Esophagus muscularis mucosa (tissue), 4 donors: Measurements from ENCODE around the gene ETFA.

ENCODE experiments used
- CTCF ChIP-seq, 3 experiments: fragments of 200-600 bp in 2 of 3; fragments of 450-650 bp in 1 of 3; sonication (generic) in 2 of 3; IDR thresholded peaks; one replicate each; pipeline ENCODE4 v1.5.1; 2017 to 2019; ENCODE audit warnings: antibody characterized with exemption in 3 of 3, mild to moderate bottlenecking in 2 of 3, moderate library complexity in 1 of 3
- EP300 ChIP-seq: sonication (generic); formaldehyde crosslinking; IDR thresholded peaks from one replicate; pipeline ENCODE4 v1.6.1; 2017; ENCODE audit warnings: antibody characterized with exemption
- POLR2A ChIP-seq: fragments of 450-650 bp; IDR thresholded peaks from one replicate; pipeline ENCODE4 v1.6.1; 2017; ENCODE audit warnings: antibody characterized with exemption, moderate library complexity, mild to moderate bottlenecking, low read depth
- POLR2AphosphoS5 ChIP-seq, 2 donors: sonication (generic); formaldehyde crosslinking; IDR thresholded peaks; one replicate each; pipeline ENCODE4 v1.6.1; 2017; ENCODE audit warnings: antibody characterized with exemption in 2 of 2

- TF ChIP-seq CTCF (IDR thresholded peaks at IDR 0.05) (no peak), EP300 (no peak), POLR2A (no peak), POLR2AphosphoS5 (IDR thresholded peaks at IDR 0.05) (no peak)
Measured at GRCh38 chr15:76204916-76205460, 106.3 kb downstream of the ETFA start.
